Natural killer cell (primary cell): Measurements from ENCODE around the gene HES2. TPM values are rescaled to one million over a fixed set of nuclear protein-coding genes. Genes with fewer than 3 reads are reported as not detected.

ENCODE experiments used
- ATAC-seq, 3 donors: fragments of 150-1000 bp in 2 of 3; fragments of 200-7000 bp in 1 of 3; cut with Tn5 transposase; 1 replicate in 1 of 3; 2 replicates in 2 of 3; pipeline ENCODE4 v1.10.0; 2021; ENCODE audit warnings: mild to moderate bottlenecking in 2 of 3, moderate library complexity in 2 of 3
- DNase-seq, 2 donors: peaks; one replicate each; pipeline versions ENCODE4 v3.0.0 to v3.0.0-alpha.2; 2013 to 2021; ENCODE audit warnings: mixed read lengths in 1 of 2
- H3K27ac ChIP-seq: one replicate; pipeline ENCODE4 v1.5.1; 2013; ENCODE audit warnings: mild to moderate bottlenecking, low read length
- H3K27me3 ChIP-seq: one replicate; pipeline ENCODE4 v1.6.1; 2013; ENCODE audit warnings: low read length; ENCODE audit not compliant: control insufficient read depth, insufficient read depth
- H3K36me3 ChIP-seq: one replicate; pipeline ENCODE4 v1.6.1; 2013; ENCODE audit warnings: low read length; ENCODE audit not compliant: control insufficient read depth, insufficient read depth
- H3K4me1 ChIP-seq: one replicate; pipeline ENCODE4 v1.6.1; 2013; ENCODE audit warnings: low read length; ENCODE audit not compliant: control insufficient read depth, insufficient read depth
- H3K4me3 ChIP-seq: one replicate; pipeline ENCODE4 v1.5.1; 2013; ENCODE audit warnings: low read length
- H3K9me3 ChIP-seq: one replicate; pipeline ENCODE4 v1.6.1; 2013; ENCODE audit warnings: low read length; ENCODE audit not compliant: control insufficient read depth, insufficient read depth
- H3K27ac Mint-ChIP-seq, 2 donors: one replicate each; pipeline ENCODE4 v1.8.0; 2022; ENCODE audit warnings: mild to moderate bottlenecking in 2 of 2, mixed read lengths in 2 of 2, moderate library complexity in 1 of 2
- H3K27me3 Mint-ChIP-seq, 2 donors: one replicate each; pipeline ENCODE4 v1.8.0; 2022; ENCODE audit warnings: low read depth in 2 of 2, mixed read lengths in 2 of 2
- H3K36me3 Mint-ChIP-seq: one replicate; pipeline ENCODE4 v1.8.0; 2022; ENCODE audit warnings: mixed read lengths
- H3K4me1 Mint-ChIP-seq, 2 donors: one replicate each; pipeline ENCODE4 v1.8.0; 2022; ENCODE audit warnings: mixed read lengths in 2 of 2
- H3K4me3 Mint-ChIP-seq: one replicate; pipeline ENCODE4 v1.8.0; 2022; ENCODE audit warnings: mild to moderate bottlenecking, moderate library complexity, mixed read lengths
- H3K9me3 Mint-ChIP-seq, 2 donors: one replicate each; pipeline ENCODE4 v1.8.0; 2022; ENCODE audit warnings: mixed read lengths in 2 of 2
- CTCF ChIP-seq: fragments of 200-600 bp; IDR thresholded peaks from one replicate; pipeline ENCODE4 v1.8.0; 2022; ENCODE audit warnings: antibody characterized with exemption
- WGBS: methylation state at CpG from one replicate; pipeline ENCODE4 v1.1.7; 2013; ENCODE audit warnings: missing lambda C conversion rate; ENCODE audit not compliant: insufficient coverage; 5-methylcytosine and 5-hydroxymethylcytosine counted together
- intact Hi-C: fragments of 100-400 bp; cut with micrococcal nuclease; formaldehyde crosslinking; loops from one replicate; pipeline ENCODE4 v1.14.2; 2022
- total RNA-seq, 4 donors: library from RNA; stranded (reverse); fragments of 120-200 nt in 1 of 4; gene quantifications; one replicate each; pipeline versions ENCODE4 v1.2.3 to v1.2.4, GENCODE V29; 2013 to 2022

HES2 gene
- total RNA-seq, 3 donors from 2014 or later (not counting 1 experiment from before 2014, with no cell fraction given) = not detected

- Mint-ChIP-seq H3K4me1 (peaks cover 0 to 8% of the 10 kb centered on the region in 2 donors), H3K36me3 (no peaks in the 10 kb centered on the region), H3K9me3 (no peaks in the 10 kb centered on the region), H3K27ac (no peak overlapping the region), H3K27me3 (peaks cover 16 to 41% of the 10 kb centered on the region in 2 donors), H3K4me3 (no peak overlapping the region)
- no peaks in the 10 kb centered on the region for H3K36me3 ChIP-seq
- DNase-seq (no peak), ATAC-seq (no peak)
- H3K27ac ChIP-seq = no peak overlapping the region
- no peak overlapping the region for H3K4me3 ChIP-seq
- WGBS = 88% methylated on average over 6 of the region's 6 CpGs
- intact Hi-C loops = no loop called here
- peaks cover 36% of the 10 kb centered on the region for H3K27me3 ChIP-seq
- H3K9me3 ChIP-seq = no peaks in the 10 kb centered on the region
- TF ChIP-seq CTCF = no peak
- peaks cover 24% of the 10 kb centered on the region for H3K4me1 ChIP-seq
These were observed 5.9 kb upstream of the HES2 start for GRCh38 chr1:6425658-6426057.

- Histone ChIP-seq H3K36me3 (no peaks in the 10 kb centered on the region), H3K4me3 (no peak within 1 kb of the TSS), H3K9me3 (no peaks in the 10 kb centered on the region), H3K27me3 (peaks cover 41% of the 10 kb centered on the region), H3K4me1 (peaks cover 32% of the 10 kb centered on the region), H3K27ac (no peak within 1 kb of the TSS)
- Mint-ChIP-seq H3K27me3 (peaks cover 16 to 41% of the 10 kb centered on the region in 2 donors), H3K9me3 (no peaks in the 10 kb centered on the region), H3K27ac (no peak within 1 kb of the TSS), H3K4me3 (peak within 1 kb of the TSS; percentile 73), H3K36me3 (no peaks in the 10 kb centered on the region), H3K4me1 (peaks cover 0 to 8% of the 10 kb centered on the region in 2 donors)
- 5% methylated on average over 99 of the region's 99 CpGs for WGBS
- DNase-seq (peak in 1 of 2 donors; percentile 44), ATAC-seq (peak in 2 of 3 donors; percentile 51)
- TF ChIP-seq CTCF = no peak
- intact Hi-C loops = no loop called here
These were observed 5.2 kb upstream of the HES2 start, which contains the start of gene ESPN for GRCh38 chr1:6424619-6425593. ESPN (plus strand) TSS chr1:6424776; CDS start chr1:6424956, 180 bp downstream.

- no peak overlapping the region for H3K27ac ChIP-seq
- no peaks in the 10 kb centered on the region for H3K9me3 ChIP-seq
- DNase-seq (no peak), ATAC-seq (no peak)
- WGBS = 13% methylated on average over 35 of the region's 35 CpGs
- intact Hi-C loops = no loop called here
- peaks cover 41% of the 10 kb centered on the region for H3K27me3 ChIP-seq
- H3K27ac Mint-ChIP-seq = no peak overlapping the region
- peaks cover 16 to 40% of the 10 kb centered on the region in 2 donors for H3K27me3 Mint-ChIP-seq
- H3K4me1 ChIP-seq = peaks cover 32% of the 10 kb centered on the region
- no peak overlapping the region for H3K4me3 ChIP-seq
- no peaks in the 10 kb centered on the region for H3K36me3 ChIP-seq
- peak overlapping the region; percentile 73 for H3K4me3 Mint-ChIP-seq
- H3K4me1 Mint-ChIP-seq = peaks cover 0 to 8% of the 10 kb centered on the region in 2 donors
- TF ChIP-seq CTCF = no peak
- no peaks in the 10 kb centered on the region for H3K9me3 Mint-ChIP-seq
- H3K36me3 Mint-ChIP-seq = no peaks in the 10 kb centered on the region
These were observed 4.4 kb upstream of the HES2 start for GRCh38 chr1:6424000-6424565.
